Liver (tissue), 9 donors: Measurements from ENCODE around the gene ABCC3. TPM values are rescaled to one million over a fixed set of nuclear protein-coding genes. Genes with fewer than 3 reads are reported as not detected.

Experiments used
- DNase-seq: peaks from one replicate; pipeline ENCODE4 v3.0.0-alpha.2; 2017; ENCODE audit warnings: low spot score
- H3K27ac ChIP-seq, 2 donors: one replicate each; pipeline ENCODE4 v1.7.0; 2013; ENCODE audit warnings: inconsistent platforms in 2 of 2, low read length in 2 of 2, control low read depth in 1 of 2, low read depth in 1 of 2, mild to moderate bottlenecking in 1 of 2
- H3K27me3 ChIP-seq, 4 donors: one replicate each; pipeline versions ENCODE4 v1.6.1 to v1.7.0; 2013; ENCODE audit warnings: low read length in 3 of 4, inconsistent platforms in 1 of 4, mild to moderate bottlenecking in 1 of 4, moderate library complexity in 1 of 4; ENCODE audit not compliant: control insufficient read depth in 4 of 4, insufficient read depth in 4 of 4
- H3K36me3 ChIP-seq, 4 donors: one replicate each; pipeline versions ENCODE4 v1.6.1 to v1.7.0; 2013; ENCODE audit warnings: low read length in 3 of 4, mild to moderate bottlenecking in 3 of 4, low read depth in 1 of 4, moderate library complexity in 1 of 4; ENCODE audit not compliant: control insufficient read depth in 4 of 4, insufficient read depth in 3 of 4
- H3K4me1 ChIP-seq, 4 donors: one replicate each; pipeline versions ENCODE4 v1.6.1 to v1.7.0; 2013; ENCODE audit warnings: low read length in 3 of 4, mild to moderate bottlenecking in 3 of 4, moderate library complexity in 1 of 4; ENCODE audit not compliant: control insufficient read depth in 4 of 4, insufficient read depth in 4 of 4
- H3K4me3 ChIP-seq, 3 donors: one replicate each; pipeline versions ENCODE4 v1.6.1 to v1.7.0; 2013; ENCODE audit warnings: low read length in 3 of 3, control low read depth in 1 of 3, low read depth in 1 of 3, mild to moderate bottlenecking in 1 of 3
- H3K9ac ChIP-seq, 2 donors: one replicate each; pipeline ENCODE4 v1.7.0; 2013; ENCODE audit warnings: low read length in 2 of 2, mild to moderate bottlenecking in 2 of 2, moderate library complexity in 2 of 2, control low read depth in 1 of 2, low read depth in 1 of 2
- H3K9me3 ChIP-seq, 4 donors: one replicate each; pipeline versions ENCODE4 v1.6.1 to v1.7.0; 2013; ENCODE audit warnings: low read length in 3 of 4; ENCODE audit not compliant: control insufficient read depth in 4 of 4
- GABPA ChIP-seq, 2 donors: IDR thresholded peaks in 1 of 2; conservative IDR thresholded peaks in 1 of 2; 2 replicates each; pipeline ENCODE4 v1.6.1; 2016; ENCODE audit warnings: antibody characterized with exemption in 2 of 2, mild to moderate bottlenecking in 1 of 2, moderate library complexity in 1 of 2
- HNF4A ChIP-seq, 2 donors: conservative IDR thresholded peaks; 2 replicates each; pipeline ENCODE4 v1.6.1; 2016; ENCODE audit warnings: antibody characterized with exemption in 2 of 2, mild to moderate bottlenecking in 2 of 2
- MAX ChIP-seq: IDR thresholded peaks from 2 replicates; pipeline ENCODE4 v1.6.1; 2016; ENCODE audit warnings: antibody characterized with exemption
- NR2F2 ChIP-seq: IDR thresholded peaks from 2 replicates; pipeline ENCODE4 v1.6.1; 2016; ENCODE audit warnings: antibody characterized with exemption
- REST ChIP-seq: IDR thresholded peaks from 2 replicates; pipeline ENCODE4 v1.6.1; 2016; ENCODE audit warnings: antibody characterized with exemption, mild to moderate bottlenecking
- RXRA ChIP-seq, 2 donors: IDR thresholded peaks; 2 replicates each; pipeline ENCODE4 v1.6.1; 2017 to 2018; ENCODE audit warnings: antibody characterized with exemption in 2 of 2, mild to moderate bottlenecking in 1 of 2
- TAF1 ChIP-seq: conservative IDR thresholded peaks from 2 replicates; pipeline ENCODE4 v1.6.1; 2016; ENCODE audit warnings: antibody characterized with exemption, mild to moderate bottlenecking
- WGBS: extraction: QIAGEN DNeasy Blood & Tissue Kit; methylation state at CpG from one replicate; pipeline ENCODE4 v1.1.7; 2013; 5-methylcytosine and 5-hydroxymethylcytosine counted together
- polyA plus RNA-seq, 2 donors: library from polyadenylated mRNA; stranded (reverse) in 1 of 2; unstranded in 1 of 2; fragments of 200-250 nt in 1 of 2; fragments of >200 nt in 1 of 2; fragmentation: Nextera tagmentation in 1 of 2; extraction: Ambion mirVana in 1 of 2; gene quantifications; one replicate each; pipeline versions ENCODE4 v1.2.1 to v1.2.3, GENCODE V29; 2013 to 2015
- total RNA-seq, 2 donors: library from RNA; depleted of rRNA; stranded (reverse); fragments of >200 nt; gene quantifications; one replicate each; pipeline ENCODE4 v1.2.3, GENCODE V29; 2014
- TF ChIP-seq, protein P1 (sequence below): fragments of 150-350 bp; IDR thresholded peaks from 2 replicates; pipeline ENCODE4 v1.5.1; 2017; ENCODE audit warnings: improper control_type of control experiment, low read depth, low read length; ENCODE audit not compliant: missing input control
- TF ChIP-seq, protein P2 (sequence below): IDR thresholded peaks from 2 replicates; pipeline ENCODE4 v1.6.1; 2016; ENCODE audit warnings: antibody characterized with exemption
- donor health status: healthy.
- donor health status: healthy.
- donor health status: healthy.
- donor health status: healthy.
- donor health status: healthy.

ABCC3 gene
- total and polyA plus RNA-seq, 4 donors: 10.5 to 197 (median 80.5) TPM

- WGBS: 81% methylated on average over 14 of the region's 14 CpGs
Measured at GRCh38 chr17:50667259-50668024, 32.8 kb downstream of the ABCC3 start.

More at GRCh38 chr17:50667259-50668024, 32.8 kb downstream of the ABCC3 start:
- Histone ChIP-seq H3K9ac (no peak overlapping the region), H3K4me1 (peaks cover 14 to 40% (median 29%) of the 10 kb centered on the region in 4 donors), H3K27me3 (no peaks in the 10 kb centered on the region), H3K4me3 (no peak overlapping the region), H3K27ac (peak overlapping the region; percentile 28 to 59), H3K9me3 (no peaks in the 10 kb centered on the region), H3K36me3 (peaks cover 0 to 15% (median 3%) of the 10 kb centered on the region in 4 donors)
- no peak for DNase-seq
- TF ChIP-seq RXRA (IDR thresholded peaks at IDR 0.05) (peak in 1 of 2 donors; percentile 62), TAF1 (no peak), NR2F2 (no peak), REST (no peak), HNF4A (conservative IDR thresholded peaks at IDR 0.05) (peak in 1 of 2 donors; percentile 69), MAX (peak; percentile 19), GABPA (IDR thresholded peaks at IDR 0.05 in 1 of 2, conservative IDR thresholded peaks at IDR 0.05 in 1 of 2) (no peak)
- TF ChIP-seq, protein P1, sequence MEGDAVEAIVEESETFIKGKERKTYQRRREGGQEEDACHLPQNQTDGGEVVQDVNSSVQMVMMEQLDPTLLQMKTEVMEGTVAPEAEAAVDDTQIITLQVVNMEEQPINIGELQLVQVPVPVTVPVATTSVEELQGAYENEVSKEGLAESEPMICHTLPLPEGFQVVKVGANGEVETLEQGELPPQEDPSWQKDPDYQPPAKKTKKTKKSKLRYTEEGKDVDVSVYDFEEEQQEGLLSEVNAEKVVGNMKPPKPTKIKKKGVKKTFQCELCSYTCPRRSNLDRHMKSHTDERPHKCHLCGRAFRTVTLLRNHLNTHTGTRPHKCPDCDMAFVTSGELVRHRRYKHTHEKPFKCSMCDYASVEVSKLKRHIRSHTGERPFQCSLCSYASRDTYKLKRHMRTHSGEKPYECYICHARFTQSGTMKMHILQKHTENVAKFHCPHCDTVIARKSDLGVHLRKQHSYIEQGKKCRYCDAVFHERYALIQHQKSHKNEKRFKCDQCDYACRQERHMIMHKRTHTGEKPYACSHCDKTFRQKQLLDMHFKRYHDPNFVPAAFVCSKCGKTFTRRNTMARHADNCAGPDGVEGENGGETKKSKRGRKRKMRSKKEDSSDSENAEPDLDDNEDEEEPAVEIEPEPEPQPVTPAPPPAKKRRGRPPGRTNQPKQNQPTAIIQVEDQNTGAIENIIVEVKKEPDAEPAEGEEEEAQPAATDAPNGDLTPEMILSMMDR: no peak
- TF ChIP-seq, protein P2, sequence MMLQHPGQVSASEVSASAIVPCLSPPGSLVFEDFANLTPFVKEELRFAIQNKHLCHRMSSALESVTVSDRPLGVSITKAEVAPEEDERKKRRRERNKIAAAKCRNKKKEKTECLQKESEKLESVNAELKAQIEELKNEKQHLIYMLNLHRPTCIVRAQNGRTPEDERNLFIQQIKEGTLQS: no peak
